HG03520 (cell line): ENCODE data around the gene PSG6.
"Not testable (repeated sequence)": the region's sequence is repeated elsewhere in the genome, so short reads cannot be mapped to it uniquely, and the experiment has no call there.

Experiments used
- ATAC-seq: cut with Tn5 transposase; IDR thresholded peaks from one replicate; pipeline ENCODE4 v1.9.1; 2021; ENCODE audit warnings: mild to moderate bottlenecking, moderate library complexity; ENCODE audit not compliant: unreplicated experiment

PSG6 gene

DNA sequence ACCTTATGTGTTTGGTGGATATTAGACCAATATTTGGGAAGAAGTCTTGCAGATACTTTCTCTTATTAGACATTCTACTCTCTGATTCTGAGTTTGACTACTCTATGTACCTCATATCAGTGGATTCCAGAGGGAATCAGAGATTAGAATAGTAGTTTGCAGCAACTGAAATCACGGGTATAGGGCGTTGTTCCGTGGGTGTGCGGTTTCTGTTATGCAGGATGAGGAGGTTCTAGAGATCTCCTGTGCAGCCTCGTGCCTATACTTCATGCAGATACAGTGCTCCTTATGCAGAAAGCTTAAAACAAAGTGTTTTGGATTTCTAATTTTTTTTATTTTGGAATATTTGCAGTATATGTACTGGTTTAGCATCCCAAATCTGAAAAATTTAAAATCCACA, 6.0 kb downstream of the PSG6 start:
- not testable (repeated sequence) for ATAC-seq

DNA sequence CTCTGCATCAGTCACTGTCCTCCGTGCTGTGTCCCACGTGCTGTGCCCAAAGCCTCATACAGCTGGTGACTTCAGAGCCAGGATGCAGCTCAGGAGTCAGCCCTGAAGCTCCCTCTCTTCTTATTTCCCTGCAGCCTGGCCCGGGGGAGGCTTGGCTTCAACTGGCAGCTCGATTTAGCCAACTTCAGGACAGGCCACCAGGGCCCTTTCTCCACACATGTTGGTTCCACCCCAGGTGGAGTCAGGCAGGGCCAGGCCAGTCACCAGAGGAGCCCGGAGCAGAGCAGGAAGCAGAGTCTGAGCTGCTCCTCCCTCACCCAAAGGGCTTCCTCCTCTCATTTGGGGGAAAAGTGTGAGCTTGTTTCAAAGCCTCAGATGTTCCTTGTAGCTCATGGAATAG, 11.5 kb downstream of the PSG6 start:
- not testable (repeated sequence) for ATAC-seq

DNA sequence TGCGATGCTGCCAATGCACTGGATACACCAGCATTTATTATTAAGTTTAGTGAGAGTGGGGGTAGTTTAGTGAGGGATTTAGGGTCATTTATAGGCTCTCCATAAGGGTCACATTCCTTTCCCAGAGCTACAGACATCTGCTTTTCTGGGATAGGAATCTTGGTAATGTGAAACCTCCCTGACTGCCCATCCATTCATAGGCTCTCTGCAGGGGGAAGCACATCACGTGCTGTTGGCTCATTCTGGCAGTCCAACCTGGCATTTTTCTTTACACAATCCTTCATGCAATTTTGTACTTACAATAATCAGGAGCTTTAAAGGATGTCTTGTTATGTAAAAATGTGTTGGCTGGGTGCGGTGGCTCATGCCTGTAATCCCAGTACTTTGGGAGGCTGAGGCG, 17.1 kb downstream of the PSG6 start:
- not testable (repeated sequence) for ATAC-seq

DNA sequence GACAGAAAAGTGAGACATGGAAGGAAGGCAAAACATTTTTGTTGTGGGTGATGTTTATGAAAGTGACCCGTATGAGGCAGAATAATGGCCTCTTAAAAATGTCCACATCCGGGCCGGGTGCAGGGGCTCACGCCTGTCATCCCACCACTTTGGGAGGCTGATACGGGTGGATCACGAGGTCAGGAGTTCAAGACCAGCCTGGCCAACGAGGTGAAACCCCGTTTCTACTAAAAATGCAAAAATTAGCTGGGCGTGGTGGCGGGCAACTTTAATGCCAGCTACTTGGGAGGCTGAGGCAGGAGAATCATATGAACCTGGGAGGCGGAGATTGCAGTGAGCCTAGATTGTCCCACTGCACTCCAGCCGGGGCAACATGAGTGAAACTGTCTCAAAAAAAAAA, 18.0 kb downstream of the PSG6 start:
- ATAC-seq = not testable (repeated sequence)

DNA sequence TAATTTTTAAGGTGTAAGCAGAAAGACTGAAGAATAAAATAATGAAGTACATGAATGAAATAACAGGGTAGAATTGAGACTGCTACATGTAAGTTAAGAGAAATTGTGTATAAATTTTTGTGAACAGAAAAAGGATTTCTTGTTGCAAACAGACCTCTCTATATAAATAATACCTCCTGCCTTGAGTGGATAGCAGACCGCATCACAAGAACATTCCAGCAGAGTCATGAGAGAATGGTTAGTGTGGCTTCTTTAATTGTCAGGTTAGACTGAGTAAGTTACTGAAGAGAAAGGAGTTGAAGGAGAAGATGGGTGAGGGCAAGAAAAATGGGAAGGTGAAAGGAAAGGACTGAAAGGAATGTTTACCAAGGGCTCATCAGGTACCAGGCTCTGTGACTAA, 18.6 kb downstream of the PSG6 start:
- ATAC-seq = not testable (repeated sequence)

DNA sequence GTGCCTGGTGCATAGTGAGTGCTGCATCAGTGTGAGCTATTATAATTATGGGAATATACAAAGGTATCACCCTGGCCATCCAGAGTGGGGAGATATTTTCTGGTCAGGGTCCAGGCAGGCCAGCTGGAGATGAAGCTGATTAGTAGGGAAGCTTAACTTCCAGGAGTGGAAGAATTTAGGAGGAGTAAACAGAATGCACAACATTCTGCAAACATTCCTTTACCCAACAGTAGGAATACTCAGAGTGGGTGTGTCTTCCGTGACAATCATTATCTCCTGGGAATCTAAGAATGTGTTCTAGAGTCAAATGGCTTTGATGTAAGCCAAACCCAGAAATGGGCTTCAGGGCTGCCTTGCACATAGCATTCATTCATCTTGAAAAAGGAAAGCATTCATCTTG, 19.0 kb downstream of the PSG6 start:
- not testable (repeated sequence) for ATAC-seq

DNA sequence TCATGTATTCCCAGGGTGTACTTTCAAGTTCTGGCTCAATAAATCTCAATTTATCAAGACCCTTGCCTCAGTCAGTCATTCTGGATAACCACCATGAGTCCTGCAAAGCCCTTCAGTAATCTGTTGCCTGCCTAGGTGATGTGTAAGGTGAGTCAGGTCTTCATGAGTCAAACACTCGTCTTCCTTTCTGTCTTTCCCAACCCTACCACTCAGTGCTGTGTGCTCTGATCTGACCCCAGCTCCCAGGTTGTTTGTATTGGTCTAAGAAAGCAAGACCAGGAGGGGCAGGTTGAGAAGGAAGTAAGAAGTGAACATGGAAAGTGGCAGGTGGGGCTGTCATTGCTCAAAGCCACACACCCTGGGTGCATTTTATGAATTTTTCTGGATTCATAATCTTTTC, 20.0 kb downstream of the PSG6 start:
- not testable (repeated sequence) for ATAC-seq

DNA sequence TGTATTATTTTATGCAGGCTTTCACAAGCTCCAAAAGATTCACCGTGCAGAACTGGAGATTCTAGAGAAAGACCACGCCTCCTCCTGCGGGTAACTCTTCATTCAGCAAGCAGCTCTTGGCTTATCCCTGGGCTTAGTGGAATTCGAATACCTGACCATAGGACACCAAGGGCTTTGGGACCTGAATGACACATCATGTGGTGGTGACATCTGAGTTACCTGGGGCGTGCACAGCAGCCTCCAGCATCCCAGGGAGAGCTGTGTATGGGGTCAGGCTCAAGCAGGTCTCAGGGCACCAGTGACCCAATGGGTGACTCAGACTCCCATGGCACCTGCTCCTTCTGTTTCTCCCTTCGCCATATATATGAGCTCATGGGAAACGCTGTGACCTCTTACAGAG, 27.2 kb downstream of the PSG6 start:
- not testable (repeated sequence) for ATAC-seq

DNA sequence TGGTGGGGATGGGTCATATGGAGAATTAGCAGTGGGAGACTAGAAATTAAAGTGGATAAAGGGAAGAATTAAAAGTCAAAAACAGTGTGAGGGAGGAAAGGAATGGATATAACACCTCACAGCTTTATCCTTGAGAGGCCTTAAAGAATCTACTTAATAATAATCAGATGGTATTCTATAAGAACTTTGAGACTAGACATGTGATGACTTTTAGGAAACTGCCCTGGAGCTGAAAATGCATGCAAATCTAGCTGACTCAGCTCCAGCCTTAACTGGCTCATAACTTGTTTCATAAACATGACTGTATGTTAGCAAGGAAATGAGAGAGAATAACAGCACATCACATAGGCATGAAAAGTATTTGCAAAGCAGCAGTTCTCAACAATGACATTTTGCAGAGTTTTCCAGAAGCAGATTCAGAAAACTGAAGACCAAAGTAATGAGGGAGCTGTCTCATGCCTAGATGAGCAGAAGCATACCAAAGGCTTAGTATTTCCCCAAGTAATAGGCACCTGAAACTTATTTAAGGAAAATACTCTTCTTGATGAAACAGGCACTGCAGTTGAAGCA, 29.7 kb downstream of the PSG6 start:
- not testable (repeated sequence) for ATAC-seq

DNA sequence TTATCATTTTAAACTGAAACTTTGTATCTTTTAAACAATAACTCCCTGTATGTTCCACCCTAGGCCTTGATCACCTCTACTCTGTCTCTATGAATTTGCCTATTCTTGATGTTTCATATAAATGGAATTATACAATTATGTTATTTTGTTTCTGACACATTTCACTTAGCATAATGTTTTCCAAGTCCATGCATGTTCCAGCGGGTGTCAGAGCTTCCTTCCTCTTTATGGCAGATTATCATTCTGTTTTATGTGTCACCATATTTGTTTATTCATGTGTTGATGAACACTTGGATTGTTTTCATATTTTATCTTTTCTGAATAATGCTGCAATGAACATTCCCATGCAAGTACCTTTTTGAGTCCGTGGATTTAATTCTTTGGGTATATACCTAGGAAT, 35.0 kb downstream of the PSG6 start:
- not testable (repeated sequence) for ATAC-seq

DNA sequence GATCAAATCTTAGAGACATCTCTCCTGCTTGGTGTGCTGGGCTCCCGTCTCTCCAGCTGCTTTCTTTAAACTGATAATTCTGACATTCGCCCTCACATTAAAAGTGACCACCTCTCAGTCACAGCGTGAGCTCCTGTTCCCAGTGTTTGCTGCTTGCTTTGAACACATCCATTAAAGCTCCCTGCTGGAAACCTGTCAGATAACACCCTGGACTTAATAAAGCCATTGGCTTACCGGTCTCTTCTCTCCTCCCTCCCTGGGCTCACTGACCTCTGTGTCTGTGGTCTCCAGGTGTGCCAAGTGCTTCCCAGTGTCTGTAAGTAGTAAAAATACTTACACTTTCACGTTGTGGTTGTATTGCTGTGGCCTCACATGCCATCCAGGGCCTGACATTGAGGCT, 35.7 kb downstream of the PSG6 start:
- ATAC-seq = not testable (repeated sequence)

DNA sequence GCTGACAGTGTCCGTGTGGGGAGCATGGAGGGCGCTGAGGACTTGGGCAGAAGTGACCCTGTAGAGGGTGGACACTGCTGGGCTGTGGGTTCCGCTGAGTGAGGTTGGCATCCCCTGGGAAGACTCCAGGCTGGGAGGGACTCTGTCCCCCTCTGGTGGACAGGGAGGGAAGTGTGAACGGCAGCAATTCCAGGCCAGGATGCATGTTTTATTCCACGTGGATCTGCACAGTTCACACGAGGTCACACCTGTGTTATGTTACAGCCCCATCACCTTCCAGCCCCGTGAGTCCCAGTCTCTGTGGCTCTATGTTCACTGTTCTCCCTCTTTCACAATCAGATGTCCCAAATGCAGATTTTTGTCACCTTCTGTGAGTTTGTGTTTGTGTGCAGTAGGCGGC, 36.4 kb downstream of the PSG6 start:
- ATAC-seq = not testable (repeated sequence)

DNA sequence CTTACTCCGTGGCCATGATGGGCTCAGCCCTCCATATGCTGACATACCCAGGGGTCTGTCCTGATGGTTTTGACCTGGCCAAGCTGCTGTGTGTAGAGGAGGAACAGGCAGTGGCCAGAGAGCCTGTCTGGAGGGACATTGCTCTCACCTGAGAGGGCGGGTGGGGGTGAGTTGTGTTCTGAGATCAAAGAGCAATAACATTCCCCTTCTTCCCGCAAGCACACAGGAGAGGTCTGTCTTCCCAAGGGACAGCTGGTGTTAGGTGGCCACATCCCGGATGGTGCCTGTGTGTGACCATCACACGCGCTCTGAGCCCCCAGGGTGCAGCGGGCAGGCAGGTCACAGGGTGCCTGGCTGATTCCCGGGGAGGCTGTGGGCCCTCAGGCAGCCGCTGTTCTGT, 37.1 kb downstream of the PSG6 start:
- not testable (repeated sequence) for ATAC-seq

DNA sequence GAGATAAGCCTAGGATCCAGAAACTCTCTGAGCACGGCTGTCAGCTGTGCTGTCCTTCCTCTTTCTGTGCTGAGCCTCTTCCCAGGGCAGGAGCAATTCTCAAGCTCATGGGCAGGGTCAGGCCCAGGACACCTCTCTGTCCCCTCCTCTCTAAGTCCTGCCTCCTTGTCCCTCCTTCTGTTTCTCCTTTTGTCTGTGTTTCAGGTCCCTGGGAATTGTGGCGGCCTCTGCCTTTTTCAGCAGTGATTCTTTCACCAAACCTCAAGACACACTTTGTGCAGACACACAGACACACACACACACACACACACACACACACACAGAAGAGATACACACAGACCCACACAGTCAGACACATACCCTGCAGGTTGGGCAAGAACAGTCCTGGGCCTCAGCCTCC, 38.1 kb downstream of the PSG6 start, which contains the start of gene PSG1:
PSG1 (minus strand) TSS at position 101 of the 400 bp plus-strand sequence. CDS start 132 bp downstream, outside the sequence.
- no peak for ATAC-seq

DNA sequence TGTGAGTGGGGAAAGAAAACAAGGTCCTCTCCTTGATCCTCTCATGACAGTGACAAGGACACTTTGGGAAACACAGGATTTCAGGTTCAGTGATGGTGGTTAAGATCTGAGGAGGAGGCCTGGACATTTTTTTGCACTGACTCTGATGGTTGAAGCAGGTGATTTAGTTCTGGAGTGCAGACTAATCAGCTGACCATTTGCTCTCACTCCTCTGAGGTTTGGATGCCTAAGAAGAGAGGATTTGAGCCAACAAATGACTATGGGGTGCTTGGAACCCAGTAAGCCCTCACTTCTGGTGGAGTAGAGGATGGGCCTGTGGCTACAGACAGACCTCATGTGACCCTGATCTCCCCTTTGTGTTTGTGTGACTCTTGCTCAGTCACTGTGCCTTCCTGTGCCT, 41.1 kb downstream of the PSG6 start:
- not testable (repeated sequence) for ATAC-seq

DNA sequence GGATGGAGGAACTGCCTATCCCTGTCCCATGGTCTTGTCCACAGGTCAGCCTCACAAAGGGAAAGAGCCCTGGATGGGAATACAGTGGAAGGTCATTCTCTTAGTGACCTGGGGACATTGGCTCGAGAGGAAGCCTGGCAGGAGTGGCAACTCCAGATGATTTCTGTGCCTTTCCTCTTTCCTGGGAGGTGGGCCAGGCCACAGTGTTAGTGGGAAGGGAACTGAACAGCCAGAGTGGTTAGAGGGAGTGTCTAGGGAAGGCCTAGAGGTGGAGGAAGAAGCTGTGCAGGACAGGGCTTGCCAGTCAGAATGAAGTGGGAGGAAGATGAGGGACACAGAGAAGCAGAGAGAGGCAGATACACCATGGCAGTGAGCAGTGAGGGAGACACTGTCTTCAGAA, 41.8 kb downstream of the PSG6 start:
- ATAC-seq = not testable (repeated sequence)

DNA sequence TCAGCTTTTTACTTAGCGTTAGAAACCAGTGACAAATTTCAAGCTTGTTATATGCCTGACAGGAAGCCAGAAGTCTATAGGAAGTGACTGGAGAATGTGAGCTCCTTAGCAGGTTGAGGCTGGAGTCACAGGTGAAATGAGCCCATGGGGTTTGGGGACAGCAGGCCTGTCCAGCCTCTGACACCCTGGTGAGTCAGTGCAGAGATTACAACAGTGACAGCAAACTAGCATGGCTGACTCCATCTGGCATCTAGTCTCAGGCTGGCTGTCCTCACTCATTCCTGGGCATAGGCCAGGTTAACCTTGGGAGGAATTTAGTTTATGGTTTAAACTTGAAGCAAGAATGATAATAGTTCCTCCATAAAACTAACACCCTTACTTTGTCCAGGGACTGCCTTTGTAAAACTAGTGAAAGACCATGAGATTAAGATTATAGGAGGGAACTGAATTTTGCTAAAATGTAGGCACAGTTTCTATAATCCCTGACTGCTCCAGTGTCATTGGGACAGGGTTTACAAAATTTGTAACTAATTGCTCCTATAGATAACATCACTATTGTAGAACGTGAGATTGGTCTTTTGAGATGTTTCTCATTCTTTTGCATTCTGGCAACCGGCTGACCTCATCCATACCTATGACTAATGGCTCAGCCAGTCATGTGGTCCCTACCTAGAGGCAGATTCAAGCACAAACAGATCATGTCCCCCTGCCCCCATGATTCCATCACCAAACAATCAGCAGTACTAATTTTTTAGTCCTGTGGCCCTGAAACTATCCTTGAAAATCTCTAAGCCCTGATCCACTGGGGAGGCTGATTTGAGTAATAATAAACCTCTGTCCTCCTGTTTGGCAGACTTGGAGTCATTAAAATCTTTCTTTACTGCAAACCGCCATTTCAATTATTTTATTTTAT, 42.5 kb downstream of the PSG6 start:
- not testable (repeated sequence) for ATAC-seq

DNA sequence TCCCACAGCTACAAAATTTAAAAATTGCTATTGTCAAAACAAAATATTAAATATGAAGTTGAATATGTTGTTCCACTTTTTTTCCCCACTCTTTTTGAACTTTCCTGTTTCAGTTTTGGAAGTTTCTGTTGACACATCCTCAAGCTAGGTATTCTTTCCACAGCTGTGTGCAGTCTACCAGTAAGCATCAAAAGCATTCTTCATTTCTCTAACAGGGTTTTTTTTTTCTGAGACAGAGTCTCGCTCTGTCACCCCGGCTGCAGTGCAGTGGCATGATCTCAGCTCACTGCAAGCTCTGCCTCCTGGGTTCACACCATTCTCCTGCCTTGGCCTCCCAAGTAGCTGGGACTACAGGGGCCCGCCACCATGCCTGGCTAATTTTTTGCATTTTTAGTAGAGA, 43.6 kb downstream of the PSG6 start:
- not testable (repeated sequence) for ATAC-seq

DNA sequence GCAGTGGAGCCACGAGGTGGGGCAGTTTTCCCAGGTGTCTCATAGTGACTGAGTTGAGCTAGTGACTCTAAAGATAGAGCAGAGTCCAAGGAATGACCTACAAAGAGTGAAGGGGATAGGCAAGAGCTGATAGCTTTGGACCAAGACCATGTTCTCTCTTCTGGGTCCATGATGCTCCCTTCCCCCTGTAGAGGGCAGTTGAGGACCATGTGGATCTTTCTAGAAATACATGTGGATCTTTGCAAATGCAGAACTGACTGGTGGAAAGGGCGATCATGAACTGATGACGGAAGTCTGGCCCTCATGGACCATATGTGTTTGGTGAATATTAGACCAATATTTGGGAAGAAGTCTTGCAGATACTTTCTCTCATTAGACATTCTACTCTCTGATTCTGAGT, 45.1 kb downstream of the PSG6 start:
- ATAC-seq = no peak

DNA sequence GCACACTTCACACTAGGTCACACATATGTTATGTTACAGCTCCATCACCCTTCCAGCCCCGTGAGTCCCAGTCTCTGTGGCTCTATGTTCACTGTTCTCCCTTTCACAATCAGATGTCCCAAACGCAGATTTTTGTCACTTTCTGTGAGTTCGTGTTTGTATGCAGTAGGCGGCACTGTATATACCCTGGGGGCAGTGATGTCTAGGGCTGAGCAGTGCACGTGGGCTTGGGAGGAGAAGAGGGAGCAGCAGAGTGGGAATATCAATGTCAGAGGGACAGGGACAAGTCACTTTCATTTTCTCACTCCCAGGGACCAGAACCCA, 60.2 kb downstream of the PSG6 start:
- no peak for ATAC-seq

DNA sequence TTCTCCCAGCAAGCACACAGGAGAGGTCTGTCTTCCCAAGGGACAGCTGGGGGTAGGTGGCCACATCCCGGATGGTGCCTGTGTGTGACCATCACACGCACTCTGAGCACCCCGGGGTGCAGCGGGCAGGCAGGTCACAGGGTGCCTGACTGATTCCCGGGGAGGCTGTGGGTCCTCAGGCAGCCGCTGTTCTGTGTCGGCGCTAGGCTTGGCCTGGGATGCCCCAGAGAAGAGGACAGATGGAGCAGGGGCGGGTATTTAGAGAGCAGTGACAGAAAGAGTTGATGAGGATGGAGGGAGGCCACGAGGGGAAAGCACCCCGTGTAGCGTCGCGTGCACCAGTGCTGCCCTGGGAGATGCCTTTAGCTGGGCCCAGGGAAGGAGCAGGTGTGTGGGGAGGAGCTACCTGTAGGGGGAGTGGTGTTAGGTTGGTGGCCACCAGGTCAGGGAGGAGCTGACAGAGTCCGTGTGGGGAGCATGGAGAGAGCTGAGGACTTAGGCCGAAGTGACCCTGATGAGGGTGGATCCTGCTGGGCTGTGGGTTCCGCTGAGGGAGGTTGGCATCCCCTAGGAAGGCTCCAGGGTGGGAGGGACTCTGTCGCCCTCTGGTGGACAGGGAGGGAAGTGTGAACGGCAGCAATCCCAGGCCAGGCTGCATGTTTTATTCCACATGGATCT, 60.7 kb downstream of the PSG6 start:
- ATAC-seq = not testable (repeated sequence)

DNA sequence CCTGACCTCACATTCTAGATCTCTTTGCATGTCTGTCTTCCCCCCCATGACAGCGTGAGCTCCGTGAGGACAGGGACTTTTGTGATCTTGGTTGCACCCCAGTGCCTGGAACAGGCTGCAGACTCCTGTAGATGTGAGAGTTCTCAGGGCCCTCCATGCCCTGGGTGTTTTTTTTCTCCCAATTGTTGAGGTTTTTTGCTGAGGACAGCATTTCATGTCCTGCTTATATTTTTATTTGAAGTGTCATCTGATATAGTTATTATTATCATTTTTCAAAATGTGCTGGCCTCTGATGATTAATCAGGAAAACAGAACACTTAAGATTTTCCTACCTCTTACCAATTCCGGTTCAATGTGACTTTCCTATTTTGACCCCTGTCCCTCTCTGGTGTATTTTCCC, 62.9 kb downstream of the PSG6 start:
- not testable (repeated sequence) for ATAC-seq
